HepG2 (cell line): ENCODE data around the gene SOCS1. TPM values are rescaled to one million over a fixed set of nuclear protein-coding genes. Genes with fewer than 3 reads are reported as not detected.
A peak's percentile ranks its signal among the peaks of the same experiment; 100 is the strongest.

Experiments
- FIP1L1 ChIP-seq: fragments of 200-400 bp; formaldehyde crosslinking; IDR thresholded peaks from 2 replicates; pipeline ENCODE4 v1.6.1; 2018; ENCODE audit warnings: low read depth, mild to moderate bottlenecking, low read length, moderate library complexity, borderline replicate concordance; ENCODE audit not compliant: insufficient read depth
- MEIS1 ChIP-seq: sonication (generic); formaldehyde crosslinking; IDR thresholded peaks from 2 replicates; pipeline ENCODE4 v1.9.0; 2021; ENCODE audit warnings: mild to moderate bottlenecking, missing genetic modification reagents, moderate library complexity, borderline replicate concordance
- POGZ ChIP-seq: sonication (generic); formaldehyde crosslinking; IDR thresholded peaks from 2 replicates; pipeline ENCODE4 v1.4.0; 2020; ENCODE audit warnings: mild to moderate bottlenecking, missing genetic modification reagents
- TGIF2 ChIP-seq: IDR thresholded peaks from 2 replicates; pipeline ENCODE4 v1.6.1; 2016; ENCODE audit warnings: control low read depth, missing compliant biosample characterization
- YEATS2 ChIP-seq: sonication (generic); formaldehyde crosslinking; IDR thresholded peaks from 2 replicates; pipeline ENCODE4 v1.4.0; 2020; ENCODE audit warnings: missing genetic modification reagents, borderline replicate concordance
- ZNF142 ChIP-seq: sonication (generic); formaldehyde crosslinking; IDR thresholded peaks from 2 replicates; pipeline ENCODE4 v1.4.0; 2020; ENCODE audit warnings: missing genetic modification reagents
- ZNF430 ChIP-seq: sonication (generic); formaldehyde crosslinking; IDR thresholded peaks from 2 replicates; pipeline ENCODE4 v1.9.0; 2021; ENCODE audit warnings: mild to moderate bottlenecking, missing genetic modification reagents
- ZNF619 ChIP-seq: sonication (generic); formaldehyde crosslinking; IDR thresholded peaks from 2 replicates; pipeline ENCODE4 v1.4.0; 2020; ENCODE audit warnings: mild to moderate bottlenecking, missing genetic modification reagents
- polyA plus RNA-seq, 8 experiments: library from polyadenylated mRNA; depleted of rRNA in 3 of 8; stranded (reverse) in 7 of 8; unstranded in 1 of 8; fragments of >200 nt; fragmentation: Illumina TruSeq in 4 of 8; extraction: Trizol in 4 of 8; gene quantifications; 2 replicates each; pipeline versions ENCODE4 v1.2.1 to v1.2.3, GENCODE V29; 2011 to 2016; ENCODE audit warnings: low read depth in 4 of 8, missing spikeins in 1 of 8, mixed read lengths in 1 of 8; ENCODE audit not compliant: insufficient read depth in 1 of 8
- total RNA-seq, 5 experiments: library from RNA; depleted of rRNA; stranded (reverse); fragments of >200 nt; fragmentation: Illumina TruSeq; extraction: Trizol; gene quantifications; 2 replicates each; pipeline ENCODE4 v1.2.3, GENCODE V29; 2016; ENCODE audit warnings: low read depth in 1 of 5
- TF ChIP-seq, protein P1 (sequence below): sonication (generic); formaldehyde crosslinking; IDR thresholded peaks from 2 replicates; pipeline ENCODE4 v1.4.0; 2020; ENCODE audit warnings: mild to moderate bottlenecking, missing genetic modification reagents
- TF ChIP-seq, protein P2 (sequence below): sonication (generic); formaldehyde crosslinking; IDR thresholded peaks from 2 replicates; pipeline ENCODE4 v1.4.0; 2020; ENCODE audit warnings: missing genetic modification reagents

The SOCS1 gene
- total and polyA plus RNA-seq, 2 of the 13 experiments (the other 11 are each of a cell fraction or from before 2014, with no cell fraction given) = 5.3 to 6.3 TPM

DNA sequence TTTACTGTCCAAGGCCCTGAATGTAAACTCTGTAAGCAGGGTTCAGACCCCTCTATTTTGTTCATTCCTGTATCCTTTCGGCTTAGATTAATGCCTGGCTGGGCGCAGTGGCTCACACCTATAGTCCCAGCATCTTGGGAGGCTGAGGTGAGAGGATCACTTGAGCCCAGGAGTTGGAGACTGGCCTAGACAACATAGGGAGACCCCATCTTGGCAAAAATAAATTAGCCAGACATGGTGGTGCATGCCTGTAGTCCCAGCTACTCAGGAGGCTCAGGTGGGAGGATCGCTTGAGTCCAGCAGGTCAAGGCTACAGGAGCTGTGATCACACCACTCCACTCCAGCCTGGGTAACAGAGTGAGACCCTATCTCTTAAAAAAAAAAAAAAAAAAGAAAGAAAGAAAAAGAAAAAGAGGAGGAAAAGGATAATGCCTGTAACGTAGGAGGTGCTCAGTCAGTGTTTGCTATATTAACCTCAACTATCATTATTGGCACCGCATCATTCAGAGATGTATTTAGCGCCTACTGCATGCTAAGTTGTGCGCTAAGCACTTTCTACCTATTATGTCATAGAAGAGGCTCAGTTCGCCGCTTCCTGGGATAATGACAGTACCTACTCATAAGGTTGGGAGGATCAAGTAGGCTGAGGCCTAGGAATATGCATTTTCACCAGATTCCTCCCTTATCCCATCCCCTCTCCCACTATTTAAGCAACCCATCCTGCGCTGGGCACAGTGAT, 5.0 kb downstream of the SOCS1 start (continued):
- TF ChIP-seq, protein P1, sequence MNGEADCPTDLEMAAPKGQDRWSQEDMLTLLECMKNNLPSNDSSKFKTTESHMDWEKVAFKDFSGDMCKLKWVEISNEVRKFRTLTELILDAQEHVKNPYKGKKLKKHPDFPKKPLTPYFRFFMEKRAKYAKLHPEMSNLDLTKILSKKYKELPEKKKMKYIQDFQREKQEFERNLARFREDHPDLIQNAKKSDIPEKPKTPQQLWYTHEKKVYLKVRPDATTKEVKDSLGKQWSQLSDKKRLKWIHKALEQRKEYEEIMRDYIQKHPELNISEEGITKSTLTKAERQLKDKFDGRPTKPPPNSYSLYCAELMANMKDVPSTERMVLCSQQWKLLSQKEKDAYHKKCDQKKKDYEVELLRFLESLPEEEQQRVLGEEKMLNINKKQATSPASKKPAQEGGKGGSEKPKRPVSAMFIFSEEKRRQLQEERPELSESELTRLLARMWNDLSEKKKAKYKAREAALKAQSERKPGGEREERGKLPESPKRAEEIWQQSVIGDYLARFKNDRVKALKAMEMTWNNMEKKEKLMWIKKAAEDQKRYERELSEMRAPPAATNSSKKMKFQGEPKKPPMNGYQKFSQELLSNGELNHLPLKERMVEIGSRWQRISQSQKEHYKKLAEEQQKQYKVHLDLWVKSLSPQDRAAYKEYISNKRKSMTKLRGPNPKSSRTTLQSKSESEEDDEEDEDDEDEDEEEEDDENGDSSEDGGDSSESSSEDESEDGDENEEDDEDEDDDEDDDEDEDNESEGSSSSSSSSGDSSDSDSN (CRISPR knock-in tag) = peak; percentile 38; the same call in 1 of the 2 replicates
- TF ChIP-seq POGZ = no peak
- TF ChIP-seq, protein P2, sequence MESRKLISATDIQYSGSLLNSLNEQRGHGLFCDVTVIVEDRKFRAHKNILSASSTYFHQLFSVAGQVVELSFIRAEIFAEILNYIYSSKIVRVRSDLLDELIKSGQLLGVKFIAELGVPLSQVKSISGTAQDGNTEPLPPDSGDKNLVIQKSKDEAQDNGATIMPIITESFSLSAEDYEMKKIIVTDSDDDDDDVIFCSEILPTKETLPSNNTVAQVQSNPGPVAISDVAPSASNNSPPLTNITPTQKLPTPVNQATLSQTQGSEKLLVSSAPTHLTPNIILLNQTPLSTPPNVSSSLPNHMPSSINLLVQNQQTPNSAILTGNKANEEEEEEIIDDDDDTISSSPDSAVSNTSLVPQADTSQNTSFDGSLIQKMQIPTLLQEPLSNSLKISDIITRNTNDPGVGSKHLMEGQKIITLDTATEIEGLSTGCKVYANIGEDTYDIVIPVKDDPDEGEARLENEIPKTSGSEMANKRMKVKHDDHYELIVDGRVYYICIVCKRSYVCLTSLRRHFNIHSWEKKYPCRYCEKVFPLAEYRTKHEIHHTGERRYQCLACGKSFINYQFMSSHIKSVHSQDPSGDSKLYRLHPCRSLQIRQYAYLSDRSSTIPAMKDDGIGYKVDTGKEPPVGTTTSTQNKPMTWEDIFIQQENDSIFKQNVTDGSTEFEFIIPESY (CRISPR knock-in tag) = peak; percentile 59; the same call in 1 of the 2 replicates
- TF ChIP-seq ZNF142 (CRISPR knock-in tag) = 0 out of 2 replicates have a peak, but pooled peaks have one; percentile 23
- TF ChIP-seq ZNF619 = no peak
- no peak for TF ChIP-seq YEATS2
- peak; percentile 32; the same call in 1 of the 2 replicates for TF ChIP-seq ZNF430
- no peak for TF ChIP-seq FIP1L1
- peak; percentile 53; the same call in 1 of the 2 replicates for TF ChIP-seq TGIF2 (CRISPR knock-in tag)
- TF ChIP-seq MEIS1 (CRISPR knock-in tag) = 0 out of 2 replicates have a peak, but pooled peaks have one; percentile 50
